OCI-LY1 (cell line): ENCODE results near the gene FRMD1.

Experiments used
- EZH2 ChIP-seq: fragments of 200-600 bp; sonication (generic), shearing (Covaris generic); IDR thresholded peaks from 2 replicates; pipeline ENCODE4 v1.8.0; 2017; ENCODE audit warnings: borderline replicate concordance, mixed run types, mild to moderate bottlenecking, antibody characterized with exemption, low read length, moderate library complexity, mixed read lengths
- TF ChIP-seq, protein P1 (sequence below): fragments of 200-600 bp; sonication (generic), shearing (Covaris generic); IDR thresholded peaks from 2 replicates; pipeline ENCODE4 v1.5.1; 2017; ENCODE audit warnings: mild to moderate bottlenecking, antibody characterized with exemption, low read length, moderate library complexity, mixed read lengths

DNA sequence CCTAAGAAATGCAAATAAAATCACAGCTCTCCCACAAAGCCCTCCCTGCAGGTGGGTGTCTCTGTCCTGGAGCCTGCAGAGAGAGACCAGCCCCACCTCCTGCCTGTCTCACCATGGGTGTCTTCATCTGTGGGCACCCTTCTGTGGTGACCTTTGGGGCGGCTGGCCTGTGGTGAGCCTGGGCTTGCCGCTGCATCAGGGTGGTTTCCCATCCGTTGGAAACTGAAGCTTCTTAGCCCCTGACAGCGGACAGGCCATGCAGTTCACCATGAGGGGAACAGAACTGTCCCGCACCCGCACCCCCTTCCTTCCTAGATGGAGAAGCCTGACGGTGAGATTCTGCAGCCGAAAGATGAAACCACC, 42.3 kb upstream of the FRMD1 start:
- TF ChIP-seq, protein P1, sequence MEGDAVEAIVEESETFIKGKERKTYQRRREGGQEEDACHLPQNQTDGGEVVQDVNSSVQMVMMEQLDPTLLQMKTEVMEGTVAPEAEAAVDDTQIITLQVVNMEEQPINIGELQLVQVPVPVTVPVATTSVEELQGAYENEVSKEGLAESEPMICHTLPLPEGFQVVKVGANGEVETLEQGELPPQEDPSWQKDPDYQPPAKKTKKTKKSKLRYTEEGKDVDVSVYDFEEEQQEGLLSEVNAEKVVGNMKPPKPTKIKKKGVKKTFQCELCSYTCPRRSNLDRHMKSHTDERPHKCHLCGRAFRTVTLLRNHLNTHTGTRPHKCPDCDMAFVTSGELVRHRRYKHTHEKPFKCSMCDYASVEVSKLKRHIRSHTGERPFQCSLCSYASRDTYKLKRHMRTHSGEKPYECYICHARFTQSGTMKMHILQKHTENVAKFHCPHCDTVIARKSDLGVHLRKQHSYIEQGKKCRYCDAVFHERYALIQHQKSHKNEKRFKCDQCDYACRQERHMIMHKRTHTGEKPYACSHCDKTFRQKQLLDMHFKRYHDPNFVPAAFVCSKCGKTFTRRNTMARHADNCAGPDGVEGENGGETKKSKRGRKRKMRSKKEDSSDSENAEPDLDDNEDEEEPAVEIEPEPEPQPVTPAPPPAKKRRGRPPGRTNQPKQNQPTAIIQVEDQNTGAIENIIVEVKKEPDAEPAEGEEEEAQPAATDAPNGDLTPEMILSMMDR: no peak
- no peak for TF ChIP-seq EZH2
